Measurements from ENCODE around the gene PAPPA2. TPM values are rescaled to one million over a fixed set of nuclear protein-coding genes. Genes with fewer than 3 reads are reported as not detected.

Gene PAPPA2
- total and polyA plus RNA-seq, 3 experiments from 2014 or later = 0.29 to 0.55 TPM; not detected in 1

DNA sequence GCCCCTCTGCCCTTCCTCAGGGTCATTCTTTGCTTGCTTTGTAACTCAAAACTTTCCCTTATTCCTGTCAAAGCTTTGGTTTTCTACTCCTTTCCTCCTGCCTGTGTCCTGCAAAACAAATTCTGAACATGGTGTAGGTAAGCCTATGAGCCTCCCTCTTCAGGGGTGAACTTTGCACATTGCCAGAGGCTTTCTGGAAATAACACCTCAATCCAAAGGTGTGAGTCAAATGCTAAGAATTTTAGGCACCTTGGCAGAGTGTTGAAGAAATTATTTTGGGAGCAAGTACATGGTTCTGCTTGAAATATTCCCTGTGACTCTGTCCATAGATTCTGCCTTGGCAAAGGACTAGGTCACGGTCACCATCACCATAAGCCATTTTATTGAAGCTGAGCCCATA, 70.0 kb downstream of the PAPPA2 start:
- Mint-ChIP-seq H3K4me1 (no peaks in the 10 kb centered on the region), H3K27me3 (peaks cover 0 to 2% of the 10 kb centered on the region in 2 donors), H3K27ac (no peak overlapping the region), H3K9me3 (peaks cover 0 to 9% (median 0%) of the 10 kb centered on the region in 5 donors), H3K4me3 (no peak overlapping the region), H3K36me3 (no peaks in the 10 kb centered on the region)
- H3K27ac ChIP-seq (ENCODE audit: low read depth, low read length) = no peak overlapping the region
- ChIA-PET POLR2A (no interaction called here), CTCF (no interaction called here)
- no peaks in the 10 kb centered on the region for H3K27me3 ChIP-seq (ENCODE audit: insufficient read depth, low read length, poor library complexity, severe bottlenecking)
- no peaks in the 10 kb centered on the region for H3K9me3 ChIP-seq (ENCODE audit: low read length)
- no peak for DNase-seq
- H3K4me3 ChIP-seq (ENCODE audit: low read length) = no peak overlapping the region
- H3K36me3 ChIP-seq (ENCODE audit: insufficient read depth, low read length) = no peaks in the 10 kb centered on the region
- H3K4me1 ChIP-seq (ENCODE audit: insufficient read depth, low read length) = no peaks in the 10 kb centered on the region

DNA sequence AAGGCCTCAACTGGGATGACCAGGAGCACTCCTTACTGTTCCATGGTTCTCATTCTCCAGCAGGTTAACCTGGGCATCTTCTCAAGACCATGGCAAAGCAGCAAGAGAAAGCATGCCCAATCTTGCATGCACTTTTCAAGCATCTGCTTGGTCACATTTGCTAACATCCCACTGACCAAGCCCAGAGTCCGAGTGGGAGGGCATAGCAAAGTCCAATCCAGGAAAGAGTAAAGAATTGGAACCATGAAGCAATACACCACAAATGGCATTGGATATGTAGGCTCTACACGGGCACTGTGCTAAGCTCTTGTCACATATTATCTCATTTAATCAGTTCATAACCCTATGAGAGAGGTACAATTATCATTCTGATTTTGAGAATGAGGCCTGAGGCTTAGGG, 73.6 kb downstream of the PAPPA2 start:
- CTCF ChIA-PET = no interaction called here

DNA sequence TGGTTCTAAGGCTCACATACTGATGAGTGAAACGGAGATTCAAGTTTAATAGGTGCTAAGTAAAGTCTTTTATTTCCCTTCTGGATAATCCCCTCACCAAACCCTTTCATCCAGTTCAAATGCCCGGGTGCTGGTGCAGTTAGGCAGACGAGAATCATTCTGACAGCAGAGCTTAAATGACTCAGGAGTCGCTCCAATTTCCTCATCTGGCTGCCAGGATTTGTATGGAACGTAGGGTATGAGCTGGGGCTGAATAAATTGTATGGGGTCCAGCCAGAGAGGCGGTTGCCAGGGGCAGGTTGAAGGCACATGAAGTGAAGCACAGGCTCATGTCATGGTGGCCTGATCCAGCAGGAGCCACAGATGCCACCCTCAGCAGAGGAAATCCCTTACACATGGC, 76.0 kb downstream of the PAPPA2 start:
- ChIA-PET CTCF (no interaction called here), POLR2A (no interaction called here)
- H3K4me3 Mint-ChIP-seq = no peak overlapping the region
- no peaks in the 10 kb centered on the region for H3K4me1 Mint-ChIP-seq
- H3K4me3 ChIP-seq (ENCODE audit: low read length) = no peak overlapping the region
- no peak for DNase-seq
- H3K27me3 Mint-ChIP-seq = peaks cover 0 to 3% of the 10 kb centered on the region in 2 donors
- no peak overlapping the region for H3K27ac Mint-ChIP-seq
- H3K4me1 ChIP-seq (ENCODE audit: insufficient read depth, low read length) = no peaks in the 10 kb centered on the region
- no peaks in the 10 kb centered on the region for H3K9me3 ChIP-seq (ENCODE audit: low read length)
- H3K36me3 ChIP-seq (ENCODE audit: insufficient read depth, low read length) = no peaks in the 10 kb centered on the region
- no peak overlapping the region for H3K27ac ChIP-seq (ENCODE audit: low read depth, low read length)
- H3K27me3 ChIP-seq (ENCODE audit: insufficient read depth, low read length, poor library complexity, severe bottlenecking) = no peaks in the 10 kb centered on the region
- H3K9me3 Mint-ChIP-seq = peaks cover 0 to 6% (median 2%) of the 10 kb centered on the region in 5 donors
- H3K36me3 Mint-ChIP-seq = no peaks in the 10 kb centered on the region

More for the DNA sequence above, 73.6 kb downstream of the PAPPA2 start:
- no peaks in the 10 kb centered on the region for H3K4me1 Mint-ChIP-seq
- no peak overlapping the region for H3K27ac ChIP-seq (ENCODE audit: low read depth, low read length)
- no peaks in the 10 kb centered on the region for H3K9me3 ChIP-seq (ENCODE audit: low read length)
- H3K4me3 Mint-ChIP-seq = no peak overlapping the region
- no peaks in the 10 kb centered on the region for H3K27me3 ChIP-seq (ENCODE audit: insufficient read depth, low read length, poor library complexity, severe bottlenecking)
- no peak for DNase-seq
- POLR2A ChIA-PET = no interaction called here
- H3K27me3 Mint-ChIP-seq = peaks cover 0 to 3% of the 10 kb centered on the region in 2 donors
- no peak overlapping the region for H3K4me3 ChIP-seq (ENCODE audit: low read length)
- H3K9me3 Mint-ChIP-seq = peaks cover 0 to 6% (median 0%) of the 10 kb centered on the region in 5 donors
- no peak overlapping the region for H3K27ac Mint-ChIP-seq
- H3K4me1 ChIP-seq (ENCODE audit: insufficient read depth, low read length) = no peaks in the 10 kb centered on the region
- no peaks in the 10 kb centered on the region for H3K36me3 ChIP-seq (ENCODE audit: insufficient read depth, low read length)
- no peaks in the 10 kb centered on the region for H3K36me3 Mint-ChIP-seq

DNA sequence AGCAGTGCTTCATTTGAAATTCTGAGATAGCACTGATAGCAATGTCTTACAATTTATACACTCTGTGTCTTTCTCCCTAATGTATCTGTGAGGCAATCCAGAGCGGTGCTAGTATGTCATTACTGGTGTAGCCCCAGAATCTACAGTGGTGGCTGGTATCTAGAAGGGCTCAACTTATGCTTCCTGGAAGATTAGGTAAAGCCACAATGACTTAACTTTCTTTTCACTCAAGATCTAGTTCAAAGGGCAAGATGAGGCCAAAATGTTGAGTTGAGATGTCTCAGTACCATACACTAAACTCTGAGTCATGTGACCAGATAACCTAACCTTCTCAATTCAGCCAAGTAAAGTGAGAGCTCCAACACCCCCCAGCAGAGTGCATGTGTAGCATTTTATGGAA, 77.5 kb downstream of the PAPPA2 start:
- no peak for DNase-seq

DNA sequence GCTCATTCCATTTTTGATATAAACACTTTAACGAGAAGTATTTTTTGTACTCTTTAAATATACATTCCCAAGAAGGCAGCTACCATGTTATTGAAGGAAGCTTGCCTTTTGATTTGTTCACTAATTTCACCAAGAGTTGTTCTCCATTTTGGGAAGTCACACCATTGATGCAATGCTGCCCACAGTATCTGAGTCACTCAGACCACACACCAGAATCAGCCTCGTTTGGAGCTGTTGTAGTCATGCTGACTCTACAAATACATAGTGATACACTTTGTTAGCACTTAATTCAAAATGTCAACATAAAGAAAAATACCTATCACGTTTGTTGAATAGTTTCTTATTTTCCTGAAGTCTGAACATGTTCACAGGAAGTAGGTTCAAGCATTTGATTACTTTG, 78.7 kb downstream of the PAPPA2 start:
- no peak overlapping the region for H3K4me3 ChIP-seq (ENCODE audit: low read length)
- POLR2A ChIA-PET = no interaction called here
- CTCF ChIA-PET = no interaction called here
- Mint-ChIP-seq H3K4me3 (no peak overlapping the region), H3K27ac (no peak overlapping the region), H3K27me3 (peaks cover 0 to 3% of the 10 kb centered on the region in 2 donors), H3K4me1 (no peaks in the 10 kb centered on the region), H3K9me3 (peaks cover 0 to 4% (median 2%) of the 10 kb centered on the region in 5 donors), H3K36me3 (no peaks in the 10 kb centered on the region)
- DNase-seq = no peak
- no peaks in the 10 kb centered on the region for H3K27me3 ChIP-seq (ENCODE audit: insufficient read depth, low read length, poor library complexity, severe bottlenecking)
- no peaks in the 10 kb centered on the region for H3K36me3 ChIP-seq (ENCODE audit: insufficient read depth, low read length)
- H3K27ac ChIP-seq (ENCODE audit: low read depth, low read length) = no peak overlapping the region
- H3K9me3 ChIP-seq (ENCODE audit: low read length) = no peaks in the 10 kb centered on the region
- H3K4me1 ChIP-seq (ENCODE audit: insufficient read depth, low read length) = no peaks in the 10 kb centered on the region

More for the DNA sequence above, 77.5 kb downstream of the PAPPA2 start:
- Mint-ChIP-seq H3K36me3 (no peaks in the 10 kb centered on the region), H3K4me3 (no peak overlapping the region), H3K4me1 (no peaks in the 10 kb centered on the region), H3K9me3 (peaks cover 0 to 4% (median 2%) of the 10 kb centered on the region in 5 donors), H3K27me3 (peaks cover 0 to 3% of the 10 kb centered on the region in 2 donors), H3K27ac (no peak overlapping the region)
- Histone ChIP-seq H3K27ac (ENCODE audit: low read depth, low read length) (no peak overlapping the region), H3K36me3 (ENCODE audit: insufficient read depth, low read length) (no peaks in the 10 kb centered on the region), H3K4me3 (ENCODE audit: low read length) (no peak overlapping the region), H3K9me3 (ENCODE audit: low read length) (no peaks in the 10 kb centered on the region), H3K4me1 (ENCODE audit: insufficient read depth, low read length) (no peaks in the 10 kb centered on the region), H3K27me3 (ENCODE audit: insufficient read depth, low read length, poor library complexity, severe bottlenecking) (no peaks in the 10 kb centered on the region)
- ChIA-PET CTCF (no interaction called here), POLR2A (no interaction called here)

DNA sequence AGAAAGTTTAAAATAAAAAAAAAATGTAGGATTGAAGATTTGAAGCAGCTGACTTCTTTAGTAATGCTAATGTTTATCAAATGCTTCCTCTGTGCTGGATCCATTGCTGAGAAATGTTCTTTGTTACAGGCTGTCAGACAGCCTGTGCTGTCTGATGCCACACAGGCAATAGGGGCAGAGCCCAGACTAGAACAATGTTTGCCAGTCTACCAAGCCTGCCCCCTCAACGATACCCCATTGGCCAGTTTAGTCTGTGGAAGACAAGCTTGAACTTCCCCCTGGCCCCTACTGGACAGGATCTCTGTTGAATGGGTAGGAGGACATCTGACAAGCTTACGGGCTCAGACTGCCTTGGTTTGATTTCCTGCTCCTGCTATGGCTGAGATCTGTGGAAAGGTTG, 79.4 kb downstream of the PAPPA2 start:
- no peaks in the 10 kb centered on the region for H3K9me3 ChIP-seq (ENCODE audit: low read length)
- POLR2A ChIA-PET = no interaction called here
- no peaks in the 10 kb centered on the region for H3K27me3 ChIP-seq (ENCODE audit: insufficient read depth, low read length, poor library complexity, severe bottlenecking)
- Mint-ChIP-seq H3K4me3 (no peak overlapping the region), H3K27ac (no peak overlapping the region), H3K36me3 (no peaks in the 10 kb centered on the region), H3K27me3 (peaks cover 0 to 3% of the 10 kb centered on the region in 2 donors), H3K4me1 (no peaks in the 10 kb centered on the region), H3K9me3 (peaks cover 0 to 4% (median 2%) of the 10 kb centered on the region in 5 donors)
- H3K4me3 ChIP-seq (ENCODE audit: low read length) = no peak overlapping the region
- no peak overlapping the region for H3K27ac ChIP-seq (ENCODE audit: low read depth, low read length)
- no peak for DNase-seq
- H3K4me1 ChIP-seq (ENCODE audit: insufficient read depth, low read length) = no peaks in the 10 kb centered on the region
- CTCF ChIA-PET = no interaction called here
- no peaks in the 10 kb centered on the region for H3K36me3 ChIP-seq (ENCODE audit: insufficient read depth, low read length)

DNA sequence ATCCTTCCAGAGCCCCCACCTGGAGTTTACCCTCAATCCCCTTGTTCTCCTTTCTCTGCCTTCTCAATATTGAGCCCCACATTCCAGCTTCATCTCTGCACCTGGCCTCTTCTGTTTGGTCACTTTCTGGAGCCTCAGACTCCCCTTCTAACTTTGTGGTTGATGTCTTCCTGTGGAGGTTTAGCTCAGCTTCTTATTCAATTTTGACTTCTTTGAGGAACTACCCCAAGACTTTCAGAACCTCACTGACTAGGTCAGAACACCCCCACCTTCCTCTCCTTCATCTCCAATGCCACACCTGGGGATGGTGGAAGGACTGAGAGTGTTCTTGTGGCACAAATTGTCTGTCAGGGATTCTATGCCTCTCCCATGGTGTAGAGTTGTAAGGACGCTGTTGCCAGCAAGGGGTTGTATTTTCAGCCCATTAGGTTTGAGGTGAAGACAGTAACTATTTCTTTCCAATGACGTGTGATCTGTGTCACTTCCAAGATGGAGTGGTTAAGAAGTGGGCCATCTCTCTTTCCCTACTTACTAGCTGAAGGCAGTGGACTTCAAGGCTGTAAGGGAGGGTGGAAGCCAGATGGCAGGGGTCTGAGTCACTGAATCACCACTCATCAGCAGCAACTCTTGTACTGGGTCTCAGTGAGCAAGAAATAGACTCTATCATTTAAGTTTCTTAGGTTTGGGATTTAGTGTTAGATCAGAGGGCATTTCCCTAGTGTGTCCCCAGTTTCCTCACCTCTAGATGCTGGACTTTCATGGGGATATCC, 80.6 kb downstream of the PAPPA2 start:
- Histone ChIP-seq H3K27me3 (ENCODE audit: insufficient read depth, low read length, poor library complexity, severe bottlenecking) (no peaks in the 10 kb centered on the region), H3K27ac (ENCODE audit: low read depth, low read length) (no peak overlapping the region), H3K36me3 (ENCODE audit: insufficient read depth, low read length) (no peaks in the 10 kb centered on the region), H3K4me3 (ENCODE audit: low read length) (no peak overlapping the region), H3K9me3 (ENCODE audit: low read length) (no peaks in the 10 kb centered on the region), H3K4me1 (ENCODE audit: insufficient read depth, low read length) (no peaks in the 10 kb centered on the region)
- CTCF ChIA-PET = no interaction called here
- DNase-seq = no peak
- H3K4me1 Mint-ChIP-seq = no peaks in the 10 kb centered on the region
- peaks cover 0 to 3% of the 10 kb centered on the region in 2 donors for H3K27me3 Mint-ChIP-seq
- no peak overlapping the region for H3K27ac Mint-ChIP-seq
- H3K4me3 Mint-ChIP-seq = no peak overlapping the region
- peaks cover 0 to 7% (median under 1%) of the 10 kb centered on the region in 5 donors for H3K9me3 Mint-ChIP-seq
- H3K36me3 Mint-ChIP-seq = no peaks in the 10 kb centered on the region
- POLR2A ChIA-PET = no interaction called here

DNA sequence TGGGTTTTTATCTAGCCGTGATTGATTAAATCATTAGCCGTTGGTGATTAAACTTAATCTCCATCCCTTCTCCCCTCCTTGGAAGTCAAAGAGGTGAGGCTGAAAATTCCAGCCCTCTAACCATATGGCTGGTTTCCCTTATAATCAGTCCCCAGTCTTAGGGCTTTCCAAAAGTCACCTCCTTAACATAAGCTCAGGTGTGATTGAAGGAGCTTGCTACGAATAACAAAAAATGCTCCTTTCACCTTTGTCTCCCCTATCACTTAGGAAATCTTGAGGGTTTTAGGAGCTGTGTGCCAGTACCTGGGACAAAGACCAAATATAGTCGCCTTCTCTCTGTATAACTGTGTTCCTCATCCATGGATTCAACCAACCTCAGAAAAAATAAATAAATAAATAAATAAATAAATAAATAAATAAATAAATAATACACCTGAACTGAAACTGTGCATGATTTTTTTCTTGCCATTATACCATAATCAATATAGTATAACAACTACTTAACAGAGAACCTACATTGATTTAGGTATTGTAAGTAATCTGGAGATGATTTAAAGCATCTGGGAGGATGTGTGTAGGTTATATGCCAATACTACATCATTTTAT, 82.2 kb downstream of the PAPPA2 start:
- Histone ChIP-seq H3K27ac (ENCODE audit: low read depth, low read length) (no peak overlapping the region), H3K4me3 (ENCODE audit: low read length) (no peak overlapping the region), H3K36me3 (ENCODE audit: insufficient read depth, low read length) (no peaks in the 10 kb centered on the region), H3K9me3 (ENCODE audit: low read length) (no peaks in the 10 kb centered on the region), H3K4me1 (ENCODE audit: insufficient read depth, low read length) (no peaks in the 10 kb centered on the region), H3K27me3 (ENCODE audit: insufficient read depth, low read length, poor library complexity, severe bottlenecking) (no peaks in the 10 kb centered on the region)
- no peaks in the 10 kb centered on the region for H3K36me3 Mint-ChIP-seq
- no peak for DNase-seq
- peaks cover 3 to 4% of the 10 kb centered on the region in 2 donors for H3K27me3 Mint-ChIP-seq
- H3K9me3 Mint-ChIP-seq = peaks cover 0 to 7% (median 0%) of the 10 kb centered on the region in 5 donors
- ChIA-PET POLR2A (no interaction called here), CTCF (no interaction called here)
- H3K27ac Mint-ChIP-seq = no peak overlapping the region
- H3K4me1 Mint-ChIP-seq = no peaks in the 10 kb centered on the region
- H3K4me3 Mint-ChIP-seq = no peak overlapping the region

All from CD8-positive, alpha-beta memory T cell (primary cell).